ENCODE results near the gene DPH5. TPM values are rescaled to one million over a fixed set of nuclear protein-coding genes. Genes with fewer than 3 reads are reported as not detected.

DPH5 gene
- total RNA-seq, 1 donor from 2014 or later = 49.1 TPM

DNA sequence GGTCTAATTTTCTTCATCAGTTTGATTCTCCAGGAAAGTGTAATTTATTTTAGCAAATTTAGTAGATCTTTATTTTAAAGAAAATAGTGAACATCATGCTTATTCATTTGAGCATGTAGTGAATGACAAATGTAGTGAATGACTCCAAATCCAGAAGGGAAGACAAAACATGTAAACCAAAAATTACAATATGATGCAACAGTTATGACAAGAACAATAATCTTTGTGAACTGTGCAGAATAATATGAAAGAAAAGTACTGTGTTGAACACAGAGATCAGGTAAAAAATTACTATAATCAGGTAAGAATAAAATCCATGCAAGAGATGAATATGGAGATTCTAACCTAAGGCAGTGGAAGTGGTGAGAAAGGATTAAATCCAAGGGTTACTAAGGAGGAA is 30.0 kb upstream of the DPH5 start:
- no peak for DNase-seq (ENCODE audit: extremely low spot score, unreplicated experiment)
- no peaks in the 10 kb centered on the region for H3K4me1 Mint-ChIP-seq (ENCODE audit: unreplicated experiment)
- no peaks in the 10 kb centered on the region for H3K9me3 Mint-ChIP-seq (ENCODE audit: unreplicated experiment)
- H3K27ac Mint-ChIP-seq (ENCODE audit: unreplicated experiment) = no peak overlapping the region
- H3K27me3 Mint-ChIP-seq (ENCODE audit: unreplicated experiment) = no peaks in the 10 kb centered on the region
- no peak overlapping the region for H3K4me3 Mint-ChIP-seq (ENCODE audit: unreplicated experiment)
- TF ChIP-seq, protein P1, sequence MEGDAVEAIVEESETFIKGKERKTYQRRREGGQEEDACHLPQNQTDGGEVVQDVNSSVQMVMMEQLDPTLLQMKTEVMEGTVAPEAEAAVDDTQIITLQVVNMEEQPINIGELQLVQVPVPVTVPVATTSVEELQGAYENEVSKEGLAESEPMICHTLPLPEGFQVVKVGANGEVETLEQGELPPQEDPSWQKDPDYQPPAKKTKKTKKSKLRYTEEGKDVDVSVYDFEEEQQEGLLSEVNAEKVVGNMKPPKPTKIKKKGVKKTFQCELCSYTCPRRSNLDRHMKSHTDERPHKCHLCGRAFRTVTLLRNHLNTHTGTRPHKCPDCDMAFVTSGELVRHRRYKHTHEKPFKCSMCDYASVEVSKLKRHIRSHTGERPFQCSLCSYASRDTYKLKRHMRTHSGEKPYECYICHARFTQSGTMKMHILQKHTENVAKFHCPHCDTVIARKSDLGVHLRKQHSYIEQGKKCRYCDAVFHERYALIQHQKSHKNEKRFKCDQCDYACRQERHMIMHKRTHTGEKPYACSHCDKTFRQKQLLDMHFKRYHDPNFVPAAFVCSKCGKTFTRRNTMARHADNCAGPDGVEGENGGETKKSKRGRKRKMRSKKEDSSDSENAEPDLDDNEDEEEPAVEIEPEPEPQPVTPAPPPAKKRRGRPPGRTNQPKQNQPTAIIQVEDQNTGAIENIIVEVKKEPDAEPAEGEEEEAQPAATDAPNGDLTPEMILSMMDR (IDR thresholded peaks at IDR 0.05) = no peak
- no peaks in the 10 kb centered on the region for H3K36me3 Mint-ChIP-seq (ENCODE audit: unreplicated experiment)

DNA sequence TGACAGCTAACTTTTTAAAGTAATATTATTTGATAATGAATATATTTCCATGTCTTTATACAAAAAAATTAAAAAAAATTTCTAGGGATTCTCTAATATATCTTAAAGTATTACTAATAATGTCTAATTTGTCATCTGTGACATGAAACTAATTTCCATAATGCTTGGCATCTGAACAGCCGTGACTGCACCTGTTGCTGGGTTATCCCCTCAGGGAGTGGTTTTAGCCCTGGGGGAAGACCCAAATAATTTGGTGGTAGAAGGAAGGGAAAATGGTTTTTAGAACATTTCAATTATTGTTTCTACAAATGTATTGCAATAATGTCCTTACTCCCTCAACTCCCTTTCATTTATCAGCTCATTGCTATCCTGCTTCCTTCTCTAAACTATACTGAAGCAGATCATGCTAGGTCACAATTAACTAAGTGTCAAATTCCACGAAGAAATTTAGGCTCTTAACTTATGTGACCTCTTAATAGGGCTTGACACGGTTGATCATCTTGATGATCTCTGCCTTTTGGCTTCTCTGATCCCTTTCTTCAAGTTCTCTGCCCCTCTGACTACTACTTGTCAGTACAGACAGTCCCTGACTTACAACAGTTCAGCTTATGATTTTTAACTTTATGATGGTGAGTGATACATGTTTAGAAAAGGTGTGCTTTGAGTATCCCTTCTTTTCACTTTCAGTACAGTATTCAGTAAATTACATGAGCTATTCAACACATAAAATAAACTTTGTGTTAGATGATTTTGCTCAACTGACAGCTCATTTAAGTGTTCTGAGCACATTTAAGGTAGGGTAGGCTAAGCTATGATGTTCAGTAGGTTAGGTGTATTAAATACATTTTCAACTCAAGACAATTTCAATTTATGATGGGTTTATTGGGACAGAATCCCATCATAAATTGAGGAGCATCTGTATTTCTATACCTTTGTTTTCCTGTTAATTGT is 26.4 kb upstream of the DPH5 start:
- Mint-ChIP-seq H3K27me3 (ENCODE audit: unreplicated experiment) (no peaks in the 10 kb centered on the region), H3K9me3 (ENCODE audit: unreplicated experiment) (no peaks in the 10 kb centered on the region), H3K4me1 (ENCODE audit: unreplicated experiment) (no peaks in the 10 kb centered on the region), H3K27ac (ENCODE audit: unreplicated experiment) (no peak overlapping the region), H3K4me3 (ENCODE audit: unreplicated experiment) (no peak overlapping the region), H3K36me3 (ENCODE audit: unreplicated experiment) (no peaks in the 10 kb centered on the region)
- no peak for DNase-seq (ENCODE audit: extremely low spot score, unreplicated experiment)
- TF ChIP-seq, protein P1 (IDR thresholded peaks at IDR 0.05) = no peak

DNA sequence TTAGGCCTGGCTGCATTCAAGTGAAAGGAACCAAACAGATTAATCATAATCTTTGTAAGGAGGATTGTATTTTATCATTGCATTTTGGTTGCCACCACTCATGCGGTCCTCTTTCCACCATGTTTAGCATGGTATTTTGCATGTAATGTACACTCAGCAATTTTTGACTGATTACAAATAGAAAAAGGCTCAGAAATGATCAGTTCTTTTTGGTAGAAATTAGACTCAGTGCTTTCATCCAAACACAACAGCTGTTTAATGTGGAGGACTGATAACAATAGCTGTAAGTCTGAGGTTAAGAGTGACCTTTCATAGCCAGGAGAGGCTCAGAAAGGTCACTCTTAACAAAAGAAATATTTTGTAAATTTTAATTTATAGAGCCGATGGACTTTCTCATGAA is 25.3 kb upstream of the DPH5 start:
- H3K9me3 Mint-ChIP-seq (ENCODE audit: unreplicated experiment) = no peaks in the 10 kb centered on the region
- H3K27ac Mint-ChIP-seq (ENCODE audit: unreplicated experiment) = no peak overlapping the region
- no peak overlapping the region for H3K4me3 Mint-ChIP-seq (ENCODE audit: unreplicated experiment)
- no peaks in the 10 kb centered on the region for H3K36me3 Mint-ChIP-seq (ENCODE audit: unreplicated experiment)
- no peak for DNase-seq (ENCODE audit: extremely low spot score, unreplicated experiment)
- H3K4me1 Mint-ChIP-seq (ENCODE audit: unreplicated experiment) = no peaks in the 10 kb centered on the region
- H3K27me3 Mint-ChIP-seq (ENCODE audit: unreplicated experiment) = no peaks in the 10 kb centered on the region
- TF ChIP-seq, protein P1 (IDR thresholded peaks at IDR 0.05) = no peak

DNA sequence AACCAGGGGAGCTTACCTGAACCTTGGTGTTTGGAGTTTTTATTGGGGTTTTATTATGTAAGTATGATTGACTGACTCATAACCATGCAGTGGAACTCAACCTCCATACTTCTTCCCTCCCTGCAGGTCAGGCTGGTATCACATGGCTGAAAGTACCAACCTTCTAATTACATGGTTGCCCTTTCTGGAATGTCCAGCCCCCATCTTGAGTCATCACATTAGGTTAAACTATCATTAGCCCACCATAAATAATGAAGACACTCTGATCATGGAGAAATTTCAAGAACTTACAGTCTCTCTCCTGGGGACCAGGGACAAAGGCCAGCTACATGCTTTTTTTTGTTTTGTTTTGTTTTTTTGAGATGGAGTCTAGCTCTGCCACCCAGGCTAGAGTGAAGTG is 19.2 kb upstream of the DPH5 start:
- TF ChIP-seq, protein P1 (IDR thresholded peaks at IDR 0.05) = no peak
- no peak for DNase-seq (ENCODE audit: extremely low spot score, unreplicated experiment)
- no peak overlapping the region for H3K27ac Mint-ChIP-seq (ENCODE audit: unreplicated experiment)
- H3K9me3 Mint-ChIP-seq (ENCODE audit: unreplicated experiment) = no peaks in the 10 kb centered on the region
- H3K27me3 Mint-ChIP-seq (ENCODE audit: unreplicated experiment) = no peaks in the 10 kb centered on the region
- no peaks in the 10 kb centered on the region for H3K4me1 Mint-ChIP-seq (ENCODE audit: unreplicated experiment)
- H3K36me3 Mint-ChIP-seq (ENCODE audit: unreplicated experiment) = peaks cover 10% of the 10 kb centered on the region
- no peak overlapping the region for H3K4me3 Mint-ChIP-seq (ENCODE audit: unreplicated experiment)

DNA sequence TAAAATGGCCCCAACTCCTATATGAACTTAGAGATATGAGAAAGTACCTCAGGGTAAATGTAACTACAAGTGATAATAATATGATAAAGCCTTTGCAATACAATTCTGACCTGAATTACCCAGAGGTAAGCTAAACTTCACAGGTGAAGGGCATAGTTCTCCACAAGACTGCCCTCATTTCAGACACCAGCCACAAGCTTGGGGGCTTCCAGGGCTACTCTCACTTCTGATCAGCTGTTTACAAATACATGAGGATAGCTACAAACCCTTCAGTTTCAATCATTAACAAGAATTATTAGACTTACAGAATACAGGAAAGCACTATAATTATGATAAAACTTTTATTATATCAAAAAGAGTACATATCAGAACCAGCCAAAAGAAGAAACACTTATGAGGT is 18.7 kb upstream of the DPH5 start:
- TF ChIP-seq, protein P1 (IDR thresholded peaks at IDR 0.05) = no peak
- Mint-ChIP-seq H3K9me3 (ENCODE audit: unreplicated experiment) (no peaks in the 10 kb centered on the region), H3K36me3 (ENCODE audit: unreplicated experiment) (peaks cover 14% of the 10 kb centered on the region), H3K27ac (ENCODE audit: unreplicated experiment) (no peak overlapping the region), H3K4me1 (ENCODE audit: unreplicated experiment) (no peaks in the 10 kb centered on the region), H3K27me3 (ENCODE audit: unreplicated experiment) (no peaks in the 10 kb centered on the region), H3K4me3 (ENCODE audit: unreplicated experiment) (no peak overlapping the region)
- DNase-seq (ENCODE audit: extremely low spot score, unreplicated experiment) = no peak
